ENCODE results near the gene GPC1. TPM values are rescaled to one million over a fixed set of nuclear protein-coding genes. Genes with fewer than 3 reads are reported as not detected.
A peak's percentile ranks its signal among the peaks of the same experiment; 100 is the strongest.

The GPC1 gene
- total RNA-seq, 4 donors from 2014 or later, result 0.88 to 62.2 (median 43.4) TPM

DNA sequence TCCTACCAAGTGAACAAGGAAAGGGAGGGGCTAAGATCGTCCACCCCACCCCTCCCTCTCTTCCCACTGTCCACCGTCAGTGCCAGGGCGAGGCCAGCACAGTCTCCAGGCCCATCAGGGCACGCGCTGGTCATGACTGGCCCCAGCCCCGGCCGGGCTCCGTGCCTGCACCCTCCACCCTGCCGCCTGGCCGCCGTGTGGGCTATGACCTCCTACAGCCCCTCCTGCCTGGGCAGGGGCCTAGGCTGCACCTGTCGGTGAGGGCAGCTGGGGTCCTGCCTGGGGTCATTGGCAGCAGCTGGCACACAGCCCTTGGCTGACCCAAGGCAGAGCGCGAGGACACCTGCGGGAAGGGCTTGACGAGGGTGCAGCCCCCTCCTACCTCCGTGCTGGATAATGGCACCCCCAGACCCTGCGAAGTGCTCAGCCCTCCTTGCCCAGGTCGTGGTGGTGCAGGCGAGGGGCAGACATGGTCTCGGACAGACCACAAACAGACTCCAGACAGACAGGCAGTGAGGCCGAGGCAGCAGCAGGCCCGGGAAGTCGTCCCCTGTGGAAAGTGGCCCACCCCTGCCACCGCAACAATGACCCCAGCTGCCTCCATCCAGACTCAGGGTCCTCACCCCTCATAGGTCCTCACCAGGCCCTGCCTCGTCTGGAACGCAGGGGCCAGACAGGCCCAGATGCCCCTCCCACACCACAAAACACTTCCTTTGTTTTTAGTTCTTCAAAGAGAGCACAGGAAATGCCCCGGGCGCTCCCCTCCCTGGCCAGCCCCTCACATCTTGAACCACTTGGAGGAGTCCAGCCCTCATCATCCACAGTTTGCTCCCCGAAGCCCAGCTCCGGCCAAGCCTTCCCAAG lies 43.1 kb upstream of the GPC1 start:
- DNase-seq, result peak; percentile 10
- no peaks in the 10 kb centered on the region for H3K27me3 ChIP-seq
- H3K9me3 ChIP-seq, result no peaks in the 10 kb centered on the region
- H3K36me3 ChIP-seq, result no peaks in the 10 kb centered on the region
- no peak overlapping the region for H3K4me3 ChIP-seq
- intact Hi-C loops (cut with DNase I; ENCODE audit: low total_unique reads), result no loop called here
- no peak overlapping the region for H3K27ac ChIP-seq
- TF ChIP-seq POLR2A (IDR thresholded peaks at IDR 0.05), result no peak
- TF ChIP-seq, protein P1, sequence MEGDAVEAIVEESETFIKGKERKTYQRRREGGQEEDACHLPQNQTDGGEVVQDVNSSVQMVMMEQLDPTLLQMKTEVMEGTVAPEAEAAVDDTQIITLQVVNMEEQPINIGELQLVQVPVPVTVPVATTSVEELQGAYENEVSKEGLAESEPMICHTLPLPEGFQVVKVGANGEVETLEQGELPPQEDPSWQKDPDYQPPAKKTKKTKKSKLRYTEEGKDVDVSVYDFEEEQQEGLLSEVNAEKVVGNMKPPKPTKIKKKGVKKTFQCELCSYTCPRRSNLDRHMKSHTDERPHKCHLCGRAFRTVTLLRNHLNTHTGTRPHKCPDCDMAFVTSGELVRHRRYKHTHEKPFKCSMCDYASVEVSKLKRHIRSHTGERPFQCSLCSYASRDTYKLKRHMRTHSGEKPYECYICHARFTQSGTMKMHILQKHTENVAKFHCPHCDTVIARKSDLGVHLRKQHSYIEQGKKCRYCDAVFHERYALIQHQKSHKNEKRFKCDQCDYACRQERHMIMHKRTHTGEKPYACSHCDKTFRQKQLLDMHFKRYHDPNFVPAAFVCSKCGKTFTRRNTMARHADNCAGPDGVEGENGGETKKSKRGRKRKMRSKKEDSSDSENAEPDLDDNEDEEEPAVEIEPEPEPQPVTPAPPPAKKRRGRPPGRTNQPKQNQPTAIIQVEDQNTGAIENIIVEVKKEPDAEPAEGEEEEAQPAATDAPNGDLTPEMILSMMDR (IDR thresholded peaks at IDR 0.05), result no peak
- no peaks in the 10 kb centered on the region for H3K4me1 ChIP-seq

DNA sequence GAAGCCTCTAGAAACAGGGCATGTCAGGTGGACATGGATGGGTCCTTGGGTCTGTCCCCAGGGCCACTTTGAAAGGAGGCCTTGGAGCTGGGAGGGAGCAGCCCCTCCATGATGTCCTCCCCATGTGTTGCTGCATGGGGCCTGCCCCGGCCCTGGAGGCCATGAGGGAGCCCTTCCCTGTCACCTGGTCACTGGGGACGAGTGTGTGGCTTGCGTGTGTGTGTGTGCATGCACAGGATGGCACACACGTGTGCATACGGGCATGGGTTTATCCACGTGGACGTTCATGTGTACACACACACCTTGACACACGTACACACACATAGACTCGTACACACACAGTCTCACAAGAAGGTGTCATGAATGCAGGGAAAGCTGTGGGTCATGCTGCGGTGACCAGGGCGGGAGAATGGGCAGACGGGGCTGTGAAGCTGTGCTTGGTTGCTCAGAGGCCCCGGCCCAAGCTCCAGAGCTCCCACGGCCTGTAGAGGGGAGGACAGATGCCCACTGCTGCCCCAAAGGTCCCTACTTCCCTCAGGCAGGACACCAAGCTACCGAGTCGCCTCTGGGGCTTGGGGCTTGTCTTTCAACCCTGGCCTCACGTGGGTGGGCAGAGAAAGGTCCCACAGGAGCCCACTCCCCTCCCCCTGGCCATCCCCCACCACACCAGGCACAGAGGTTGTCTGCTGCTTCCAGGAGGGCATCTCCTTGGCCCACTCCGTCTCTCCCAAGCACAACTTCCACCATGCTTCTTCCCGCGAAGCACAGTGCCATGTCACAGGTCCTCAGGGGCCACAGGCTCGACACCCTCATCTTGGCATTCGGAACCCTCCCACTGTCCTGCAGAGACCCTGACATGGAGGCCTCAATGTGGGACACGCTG lies 42.3 kb upstream of the GPC1 start:
- no peaks in the 10 kb centered on the region for H3K9me3 ChIP-seq
- H3K4me3 ChIP-seq, result no peak overlapping the region
- H3K36me3 ChIP-seq, result no peaks in the 10 kb centered on the region
- intact Hi-C loops (cut with DNase I; ENCODE audit: low total_unique reads), result no loop called here
- H3K27me3 ChIP-seq, result no peaks in the 10 kb centered on the region
- no peak overlapping the region for H3K27ac ChIP-seq
- DNase-seq, result peak in 1 of 2 donors; percentile 6
- H3K4me1 ChIP-seq, result no peaks in the 10 kb centered on the region
- TF ChIP-seq, protein P1 (IDR thresholded peaks at IDR 0.05), result no peak
- TF ChIP-seq POLR2A (IDR thresholded peaks at IDR 0.05), result no peak

DNA sequence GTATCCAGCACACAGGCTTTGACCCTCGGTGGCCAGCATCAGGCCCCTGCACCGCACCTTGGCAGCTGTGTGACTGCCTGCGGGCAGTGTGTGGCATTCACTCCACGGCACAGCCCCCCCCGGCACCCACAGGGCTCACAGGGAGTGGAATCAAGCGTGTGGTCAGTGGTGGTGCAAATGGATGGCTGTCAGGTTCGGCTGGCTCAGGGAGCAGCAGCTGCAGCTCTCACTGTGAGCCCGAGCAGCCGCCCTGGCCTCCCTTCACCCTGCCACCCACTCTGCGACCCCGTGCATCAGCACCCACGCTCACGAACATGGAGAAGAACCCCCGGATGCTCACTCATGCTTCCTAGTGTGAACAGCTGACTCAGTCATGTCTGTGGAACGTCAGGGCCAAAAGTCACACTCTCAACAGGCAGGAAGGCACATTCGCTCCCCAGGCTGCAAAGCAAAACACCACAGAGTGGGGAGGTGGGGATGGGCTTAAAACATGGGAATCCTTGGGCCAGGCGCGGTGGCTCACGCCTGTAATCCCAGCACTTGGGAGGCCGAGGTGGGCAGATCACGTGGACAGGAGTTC lies 41.5 kb upstream of the GPC1 start:
- Histone ChIP-seq H3K4me1 (no peaks in the 10 kb centered on the region), H3K27me3 (no peaks in the 10 kb centered on the region), H3K4me3 (no peak overlapping the region), H3K36me3 (no peaks in the 10 kb centered on the region), H3K27ac (no peak overlapping the region), H3K9me3 (no peaks in the 10 kb centered on the region)
- DNase-seq, result peak in 1 of 2 donors; percentile 11
- intact Hi-C loops (cut with DNase I; ENCODE audit: low total_unique reads), result no loop called here
- TF ChIP-seq POLR2A (IDR thresholded peaks at IDR 0.05), result no peak
- TF ChIP-seq, protein P1 (IDR thresholded peaks at IDR 0.05), result no peak

DNA sequence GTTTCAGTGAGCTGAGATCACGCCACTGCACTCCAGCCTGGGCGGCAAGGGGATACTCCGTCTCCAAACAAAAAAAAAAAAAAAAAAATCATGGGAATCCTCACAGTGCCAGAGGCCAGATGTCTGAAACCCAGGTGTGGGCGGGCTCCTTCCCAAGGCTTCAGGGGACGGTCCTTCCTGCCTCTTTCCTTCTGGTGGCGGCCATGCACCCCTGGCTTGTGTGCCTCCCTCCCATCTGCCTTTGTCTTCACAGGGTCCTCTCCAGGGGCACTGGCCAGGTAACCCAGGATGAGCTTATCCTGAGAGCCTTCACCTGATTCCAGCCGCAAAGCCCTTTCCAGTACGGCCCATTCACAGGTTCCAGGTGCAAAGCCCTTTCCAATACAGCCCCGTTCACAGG lies 40.9 kb upstream of the GPC1 start:
- no peaks in the 10 kb centered on the region for H3K27me3 ChIP-seq
- no peak for DNase-seq
- no peak overlapping the region for H3K27ac ChIP-seq
- no peaks in the 10 kb centered on the region for H3K36me3 ChIP-seq
- no peaks in the 10 kb centered on the region for H3K4me1 ChIP-seq
- H3K4me3 ChIP-seq, result no peak overlapping the region
- intact Hi-C loops (cut with DNase I; ENCODE audit: low total_unique reads), result no loop called here
- no peaks in the 10 kb centered on the region for H3K9me3 ChIP-seq
- TF ChIP-seq, protein P1 (IDR thresholded peaks at IDR 0.05), result no peak
- TF ChIP-seq POLR2A (IDR thresholded peaks at IDR 0.05), result no peak

Data from uterus (tissue), 4 donors.